ENCODE data around the gene HK3. TPM values are rescaled to one million over a fixed set of nuclear protein-coding genes. Genes with fewer than 3 reads are reported as not detected.

The HK3 gene
- total RNA-seq (2014; rRNA removed; shearing (Covaris generic)), result not detected in 2 replicates

GRCh38 chr5:176899296-176899891, at the start of gene HK3:
Gene HK3 (minus strand): TSS chr5:176899346. CDS start chr5:176896159, 3,187 bp downstream.
- in situ Hi-C loops (cut with HindIII; ENCODE audit: low sequenced_read_pairs), result no loop called here
- no peak for DNase-seq (ENCODE audit: low spot score)

- in situ Hi-C loops (cut with HindIII; ENCODE audit: low sequenced_read_pairs), result no loop called here
- no peak for DNase-seq (ENCODE audit: low spot score)
Measured at GRCh38 chr5:176948458-176948857, 49.3 kb upstream of the HK3 start.

GRCh38 chr5:176947847-176948246, 48.7 kb upstream of the HK3 start:
- DNase-seq (ENCODE audit: low spot score), result no peak
- in situ Hi-C loops (cut with HindIII; ENCODE audit: low sequenced_read_pairs), result no loop called here

- no peak for DNase-seq (ENCODE audit: low spot score)
- in situ Hi-C loops (cut with HindIII; ENCODE audit: low sequenced_read_pairs), result no loop called here
Measured at GRCh38 chr5:176944268-176944667, 45.1 kb upstream of the HK3 start.

GRCh38 chr5:176943816-176944215, 44.7 kb upstream of the HK3 start:
- no peak for DNase-seq (ENCODE audit: low spot score)
- in situ Hi-C loops (cut with HindIII; ENCODE audit: low sequenced_read_pairs), result no loop called here

- no peak for DNase-seq (ENCODE audit: low spot score)
- in situ Hi-C loops (cut with HindIII; ENCODE audit: low sequenced_read_pairs), result no loop called here
Measured at GRCh38 chr5:176941951-176942350, 42.8 kb upstream of the HK3 start.

GRCh38 chr5:176938472-176938871, 39.3 kb upstream of the HK3 start:
- DNase-seq (ENCODE audit: low spot score), result no peak
- in situ Hi-C loops (cut with HindIII; ENCODE audit: low sequenced_read_pairs), result no loop called here

- in situ Hi-C loops (cut with HindIII; ENCODE audit: low sequenced_read_pairs), result no loop called here
- DNase-seq (ENCODE audit: low spot score), result no peak
Measured at GRCh38 chr5:176935017-176935416, 35.9 kb upstream of the HK3 start.

- in situ Hi-C loops (cut with HindIII; ENCODE audit: low sequenced_read_pairs), result no loop called here
Measured at GRCh38 chr5:176934309-176934930, 35.3 kb upstream of the HK3 start.

GRCh38 chr5:176929654-176930053, 30.5 kb upstream of the HK3 start:
- in situ Hi-C loops (cut with HindIII; ENCODE audit: low sequenced_read_pairs), result no loop called here
- DNase-seq (ENCODE audit: low spot score), result no peak

More at GRCh38 chr5:176934309-176934930, 35.3 kb upstream of the HK3 start:
- DNase-seq (ENCODE audit: low spot score), result no peak

GRCh38 chr5:176927562-176927961, 28.4 kb upstream of the HK3 start:
- no peak for DNase-seq (ENCODE audit: low spot score)
- in situ Hi-C loops (cut with HindIII; ENCODE audit: low sequenced_read_pairs), result no loop called here

- in situ Hi-C loops (cut with HindIII; ENCODE audit: low sequenced_read_pairs), result no loop called here
- no peak for DNase-seq (ENCODE audit: low spot score)
Measured at GRCh38 chr5:176922817-176923216, 23.7 kb upstream of the HK3 start.

GRCh38 chr5:176921714-176922113, 22.6 kb upstream of the HK3 start:
- in situ Hi-C loops (cut with HindIII; ENCODE audit: low sequenced_read_pairs), result no loop called here
- no peak for DNase-seq (ENCODE audit: low spot score)

- DNase-seq (ENCODE audit: low spot score), result no peak
- in situ Hi-C loops (cut with HindIII; ENCODE audit: low sequenced_read_pairs), result no loop called here
Measured at GRCh38 chr5:176918613-176919012, 19.5 kb upstream of the HK3 start.

GRCh38 chr5:176916337-176916736, 17.2 kb upstream of the HK3 start:
- in situ Hi-C loops (cut with HindIII; ENCODE audit: low sequenced_read_pairs), result no loop called here
- no peak for DNase-seq (ENCODE audit: low spot score)

GRCh38 chr5:176915906-176916305, 16.8 kb upstream of the HK3 start:
- no peak for DNase-seq (ENCODE audit: low spot score)
- in situ Hi-C loops (cut with HindIII; ENCODE audit: low sequenced_read_pairs), result no loop called here

GRCh38 chr5:176912115-176912514, 13.0 kb upstream of the HK3 start:
- DNase-seq (ENCODE audit: low spot score), result no peak
- in situ Hi-C loops (cut with HindIII; ENCODE audit: low sequenced_read_pairs), result no loop called here

- DNase-seq (ENCODE audit: low spot score), result no peak
Measured at GRCh38 chr5:176908675-176909368, 9.7 kb upstream of the HK3 start.

GRCh38 chr5:176906796-176907195, 7.7 kb upstream of the HK3 start:
- in situ Hi-C loops (cut with HindIII; ENCODE audit: low sequenced_read_pairs), result no loop called here
- DNase-seq (ENCODE audit: low spot score), result peak; percentile 75

More at GRCh38 chr5:176908675-176909368, 9.7 kb upstream of the HK3 start:
- in situ Hi-C loops (cut with HindIII; ENCODE audit: low sequenced_read_pairs), result no loop called here

GRCh38 chr5:176906126-176906525, 7.0 kb upstream of the HK3 start:
- in situ Hi-C loops (cut with HindIII; ENCODE audit: low sequenced_read_pairs), result no loop called here
- peak; percentile 94 for DNase-seq (ENCODE audit: low spot score)
